ENCODE results near the gene CDHR1. TPM values are rescaled to one million over a fixed set of nuclear protein-coding genes. Genes with fewer than 3 reads are reported as not detected.

The CDHR1 gene
- polyA plus RNA-seq, 1 experiment: not detected

GRCh38 chr10:84205853-84206525, 11.7 kb downstream of the CDHR1 start:
- H3K36me3 ChIP-seq (ENCODE audit: control insufficient read depth, insufficient read depth, low read length): no peaks in the 10 kb centered on the region
- ChIA-PET CTCF (interaction anchor here (1.2 kb wide), 1 partner anchor 19 kb away, joined by 3 read pairs; the partner anchor contains the start of gene LRIT2), POLR2A (no interaction called here)
- 0 out of 2 replicates have a peak, but pooled peaks cover 2% of the 10 kb centered on the region for H3K27me3 ChIP-seq (ENCODE audit: control insufficient read depth, insufficient read depth, low read length)
- no peak overlapping the region for H3K4me3 ChIP-seq (ENCODE audit: low read depth, low read length)
- no peak for DNase-seq (ENCODE audit: low read depth)
- TF ChIP-seq, protein P1, sequence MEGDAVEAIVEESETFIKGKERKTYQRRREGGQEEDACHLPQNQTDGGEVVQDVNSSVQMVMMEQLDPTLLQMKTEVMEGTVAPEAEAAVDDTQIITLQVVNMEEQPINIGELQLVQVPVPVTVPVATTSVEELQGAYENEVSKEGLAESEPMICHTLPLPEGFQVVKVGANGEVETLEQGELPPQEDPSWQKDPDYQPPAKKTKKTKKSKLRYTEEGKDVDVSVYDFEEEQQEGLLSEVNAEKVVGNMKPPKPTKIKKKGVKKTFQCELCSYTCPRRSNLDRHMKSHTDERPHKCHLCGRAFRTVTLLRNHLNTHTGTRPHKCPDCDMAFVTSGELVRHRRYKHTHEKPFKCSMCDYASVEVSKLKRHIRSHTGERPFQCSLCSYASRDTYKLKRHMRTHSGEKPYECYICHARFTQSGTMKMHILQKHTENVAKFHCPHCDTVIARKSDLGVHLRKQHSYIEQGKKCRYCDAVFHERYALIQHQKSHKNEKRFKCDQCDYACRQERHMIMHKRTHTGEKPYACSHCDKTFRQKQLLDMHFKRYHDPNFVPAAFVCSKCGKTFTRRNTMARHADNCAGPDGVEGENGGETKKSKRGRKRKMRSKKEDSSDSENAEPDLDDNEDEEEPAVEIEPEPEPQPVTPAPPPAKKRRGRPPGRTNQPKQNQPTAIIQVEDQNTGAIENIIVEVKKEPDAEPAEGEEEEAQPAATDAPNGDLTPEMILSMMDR (IDR thresholded peaks at IDR 0.05; ENCODE audit: insufficient read depth, low read depth, low read length): no peak

DNA sequence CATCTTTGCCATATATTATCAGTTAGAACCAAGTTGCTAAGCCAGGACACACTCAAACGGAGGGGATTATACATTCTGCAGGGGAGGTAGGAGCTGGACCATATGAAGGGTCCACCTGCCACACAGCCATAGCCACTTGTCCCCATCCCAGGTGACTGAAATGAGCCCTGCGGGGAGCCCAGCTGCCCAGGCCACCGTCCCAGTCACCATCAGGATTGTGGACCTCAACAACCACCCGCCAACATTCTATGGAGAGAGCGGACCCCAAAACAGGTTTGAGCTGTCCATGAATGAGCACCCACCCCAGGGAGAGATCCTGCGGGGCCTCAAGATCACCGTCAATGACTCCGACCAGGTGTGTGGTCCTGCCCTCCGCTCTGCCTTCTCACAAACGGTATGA, 13.7 kb downstream of the CDHR1 start:
- ChIA-PET CTCF (interaction anchor here (0.7 to 1.2 kb wide), 3 partner anchors 10 to 60 kb away, joined by 3 to 4 read pairs (median 3); no protein-coding TSS in a partner anchor), POLR2A (no interaction called here)
- Histone ChIP-seq H3K27me3 (ENCODE audit: control insufficient read depth, insufficient read depth, low read length) (0 out of 2 replicates have a peak, but pooled peaks cover 2% of the 10 kb centered on the region), H3K4me3 (ENCODE audit: low read depth, low read length) (no peak overlapping the region), H3K36me3 (ENCODE audit: control insufficient read depth, insufficient read depth, low read length) (no peaks in the 10 kb centered on the region)
- DNase-seq (ENCODE audit: low read depth): no peak
- TF ChIP-seq, protein P1 (IDR thresholded peaks at IDR 0.05; ENCODE audit: insufficient read depth, low read depth, low read length): no peak

- no peak overlapping the region for H3K4me3 ChIP-seq (ENCODE audit: low read depth, low read length)
- H3K36me3 ChIP-seq (ENCODE audit: control insufficient read depth, insufficient read depth, low read length): no peaks in the 10 kb centered on the region
- 0 out of 2 replicates have a peak, but pooled peaks cover 2% of the 10 kb centered on the region for H3K27me3 ChIP-seq (ENCODE audit: control insufficient read depth, insufficient read depth, low read length)
- TF ChIP-seq, protein P1 (IDR thresholded peaks at IDR 0.05; ENCODE audit: insufficient read depth, low read depth, low read length): no peak
- CTCF ChIA-PET: no interaction called here
- no peak for DNase-seq (ENCODE audit: low read depth)
- POLR2A ChIA-PET: no interaction called here
These were observed 17.2 kb downstream of the CDHR1 start for GRCh38 chr10:84211566-84211965.

GRCh38 chr10:84212014-84212413, 17.7 kb downstream of the CDHR1 start:
- ChIA-PET POLR2A (no interaction called here), CTCF (interaction anchor here (0.7 kb wide), 1 partner anchor 64 kb away, joined by 3 read pairs; no protein-coding TSS in a partner anchor)
- no peaks in the 10 kb centered on the region for H3K36me3 ChIP-seq (ENCODE audit: control insufficient read depth, insufficient read depth, low read length)
- H3K4me3 ChIP-seq (ENCODE audit: low read depth, low read length): no peak overlapping the region
- H3K27me3 ChIP-seq (ENCODE audit: control insufficient read depth, insufficient read depth, low read length): 0 out of 2 replicates have a peak, but pooled peaks cover 2% of the 10 kb centered on the region
- TF ChIP-seq, protein P1 (IDR thresholded peaks at IDR 0.05; ENCODE audit: insufficient read depth, low read depth, low read length): no peak
- no peak for DNase-seq (ENCODE audit: low read depth)

GRCh38 chr10:84213076-84213475, 18.7 kb downstream of the CDHR1 start:
- TF ChIP-seq, protein P1 (IDR thresholded peaks at IDR 0.05; ENCODE audit: insufficient read depth, low read depth, low read length): no peak
- Histone ChIP-seq H3K36me3 (ENCODE audit: control insufficient read depth, insufficient read depth, low read length) (no peaks in the 10 kb centered on the region), H3K27me3 (ENCODE audit: control insufficient read depth, insufficient read depth, low read length) (0 out of 2 replicates have a peak, but pooled peaks cover 2% of the 10 kb centered on the region), H3K4me3 (ENCODE audit: low read depth, low read length) (no peak overlapping the region)
- ChIA-PET CTCF (interaction anchor here (1.6 kb wide), 1 partner anchor 20 kb away, joined by 3 read pairs; no protein-coding TSS in a partner anchor), POLR2A (no interaction called here)
- DNase-seq (ENCODE audit: low read depth): no peak

Data from BJ (cell line).